C4-2B (cell line): ENCODE measurements around the gene TXNIP.

Experiments
- H3K27ac ChIP-seq: fragments of 450-650 bp; 2 replicates; pipeline ENCODE4 v1.5.1; 2017
- ZFX ChIP-seq: fragments of 450-650 bp; IDR thresholded peaks from 2 replicates; pipeline ENCODE4 v1.6.1; 2017
- TF ChIP-seq, protein P1 (sequence below): fragments of 450-650 bp; conservative IDR thresholded peaks from 2 replicates; pipeline ENCODE4 v1.5.1; 2017; ENCODE audit warnings: mild to moderate bottlenecking

The TXNIP gene

GRCh38 chr1:145982010-145982723 is 14.2 kb downstream of the TXNIP start:
- no peak overlapping the region for H3K27ac ChIP-seq
- no peak for TF ChIP-seq ZFX
- TF ChIP-seq, protein P1, sequence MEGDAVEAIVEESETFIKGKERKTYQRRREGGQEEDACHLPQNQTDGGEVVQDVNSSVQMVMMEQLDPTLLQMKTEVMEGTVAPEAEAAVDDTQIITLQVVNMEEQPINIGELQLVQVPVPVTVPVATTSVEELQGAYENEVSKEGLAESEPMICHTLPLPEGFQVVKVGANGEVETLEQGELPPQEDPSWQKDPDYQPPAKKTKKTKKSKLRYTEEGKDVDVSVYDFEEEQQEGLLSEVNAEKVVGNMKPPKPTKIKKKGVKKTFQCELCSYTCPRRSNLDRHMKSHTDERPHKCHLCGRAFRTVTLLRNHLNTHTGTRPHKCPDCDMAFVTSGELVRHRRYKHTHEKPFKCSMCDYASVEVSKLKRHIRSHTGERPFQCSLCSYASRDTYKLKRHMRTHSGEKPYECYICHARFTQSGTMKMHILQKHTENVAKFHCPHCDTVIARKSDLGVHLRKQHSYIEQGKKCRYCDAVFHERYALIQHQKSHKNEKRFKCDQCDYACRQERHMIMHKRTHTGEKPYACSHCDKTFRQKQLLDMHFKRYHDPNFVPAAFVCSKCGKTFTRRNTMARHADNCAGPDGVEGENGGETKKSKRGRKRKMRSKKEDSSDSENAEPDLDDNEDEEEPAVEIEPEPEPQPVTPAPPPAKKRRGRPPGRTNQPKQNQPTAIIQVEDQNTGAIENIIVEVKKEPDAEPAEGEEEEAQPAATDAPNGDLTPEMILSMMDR, result no peak

DNA sequence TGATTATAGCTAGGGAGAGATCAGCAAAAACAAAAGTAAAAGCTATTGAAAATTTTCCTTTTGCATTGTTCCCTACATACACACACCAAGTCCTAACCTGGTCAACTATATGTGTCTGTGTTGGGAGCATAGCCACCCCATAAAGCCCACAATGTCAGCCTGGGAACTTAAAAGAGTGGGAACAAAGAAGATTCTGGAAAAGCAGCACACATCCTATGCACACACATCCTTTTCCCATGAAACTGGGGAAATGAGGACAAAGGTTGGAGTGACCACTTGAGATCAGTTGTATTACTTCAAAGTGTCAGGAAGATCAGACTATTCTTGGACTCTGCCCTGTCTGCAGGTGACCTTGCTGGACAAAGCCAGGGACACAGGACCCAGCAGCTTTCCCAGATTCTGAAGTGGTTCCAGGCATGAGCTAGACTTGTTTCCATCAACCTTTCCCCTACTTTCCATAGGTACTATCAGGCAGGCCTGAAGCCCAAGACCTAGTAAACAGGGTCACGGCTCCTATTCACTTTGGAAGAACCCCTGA is 15.9 kb downstream of the TXNIP start:
- TF ChIP-seq ZFX, result no peak
- TF ChIP-seq, protein P1, result no peak
- peak overlapping the region; percentile 84; the same call in 1 of the 2 replicates for H3K27ac ChIP-seq

- peak overlapping the region; percentile 84 for H3K27ac ChIP-seq
Measured at GRCh38 chr1:145979746-145980456, 16.5 kb downstream of the TXNIP start.

DNA sequence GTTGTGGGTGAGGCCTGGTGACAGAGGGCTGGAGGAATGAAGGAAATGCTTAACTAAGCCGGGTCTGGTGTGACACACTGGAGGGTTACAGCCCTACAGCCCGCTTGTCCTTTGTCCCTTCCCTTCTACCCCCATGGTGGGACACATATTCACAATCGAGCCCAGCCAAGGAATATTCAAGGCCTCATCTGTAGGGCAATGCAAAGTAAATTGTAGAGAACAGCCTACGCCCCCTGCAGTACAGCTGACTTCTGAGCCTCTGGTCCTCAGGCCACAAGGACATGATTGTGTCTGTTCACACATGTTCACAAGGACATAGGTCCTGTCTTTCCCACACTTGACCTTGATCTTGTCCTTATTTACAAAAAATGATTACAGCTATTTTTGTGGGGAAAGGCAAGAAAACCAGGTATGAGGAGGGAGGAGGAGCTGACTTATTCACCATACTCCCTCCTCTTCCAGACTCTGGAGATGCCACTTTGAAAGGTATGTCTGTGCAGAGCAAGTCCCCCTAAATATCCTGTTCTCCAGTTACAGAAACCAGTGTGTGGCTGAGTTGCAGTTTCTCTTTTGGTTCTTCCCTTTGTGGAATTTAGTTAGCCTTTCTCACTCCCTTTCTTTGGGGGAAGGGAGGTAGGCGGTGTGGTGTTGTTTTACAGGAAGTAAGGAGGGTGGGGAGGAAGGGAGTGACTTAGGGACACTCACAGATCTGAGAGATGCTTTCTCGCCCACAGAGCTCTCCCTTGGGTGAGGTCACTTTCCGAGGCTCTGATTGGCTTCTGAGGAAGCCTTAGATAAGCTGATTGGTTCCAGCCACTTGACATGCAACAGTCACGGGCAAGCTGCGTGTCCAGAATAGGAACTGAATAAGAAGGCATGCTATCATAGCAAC is 17.3 kb downstream of the TXNIP start:
- peak overlapping the region; percentile 84 for H3K27ac ChIP-seq
- TF ChIP-seq ZFX, result no peak
- TF ChIP-seq, protein P1, result no peak

More at GRCh38 chr1:145979746-145980456, 16.5 kb downstream of the TXNIP start:
- no peak for TF ChIP-seq ZFX
- TF ChIP-seq, protein P1, result no peak

- TF ChIP-seq, protein P1, result no peak
- no peak for TF ChIP-seq ZFX
- H3K27ac ChIP-seq, result peak overlapping the region; percentile 84
Measured at GRCh38 chr1:145978471-145978853, 17.9 kb downstream of the TXNIP start.

DNA sequence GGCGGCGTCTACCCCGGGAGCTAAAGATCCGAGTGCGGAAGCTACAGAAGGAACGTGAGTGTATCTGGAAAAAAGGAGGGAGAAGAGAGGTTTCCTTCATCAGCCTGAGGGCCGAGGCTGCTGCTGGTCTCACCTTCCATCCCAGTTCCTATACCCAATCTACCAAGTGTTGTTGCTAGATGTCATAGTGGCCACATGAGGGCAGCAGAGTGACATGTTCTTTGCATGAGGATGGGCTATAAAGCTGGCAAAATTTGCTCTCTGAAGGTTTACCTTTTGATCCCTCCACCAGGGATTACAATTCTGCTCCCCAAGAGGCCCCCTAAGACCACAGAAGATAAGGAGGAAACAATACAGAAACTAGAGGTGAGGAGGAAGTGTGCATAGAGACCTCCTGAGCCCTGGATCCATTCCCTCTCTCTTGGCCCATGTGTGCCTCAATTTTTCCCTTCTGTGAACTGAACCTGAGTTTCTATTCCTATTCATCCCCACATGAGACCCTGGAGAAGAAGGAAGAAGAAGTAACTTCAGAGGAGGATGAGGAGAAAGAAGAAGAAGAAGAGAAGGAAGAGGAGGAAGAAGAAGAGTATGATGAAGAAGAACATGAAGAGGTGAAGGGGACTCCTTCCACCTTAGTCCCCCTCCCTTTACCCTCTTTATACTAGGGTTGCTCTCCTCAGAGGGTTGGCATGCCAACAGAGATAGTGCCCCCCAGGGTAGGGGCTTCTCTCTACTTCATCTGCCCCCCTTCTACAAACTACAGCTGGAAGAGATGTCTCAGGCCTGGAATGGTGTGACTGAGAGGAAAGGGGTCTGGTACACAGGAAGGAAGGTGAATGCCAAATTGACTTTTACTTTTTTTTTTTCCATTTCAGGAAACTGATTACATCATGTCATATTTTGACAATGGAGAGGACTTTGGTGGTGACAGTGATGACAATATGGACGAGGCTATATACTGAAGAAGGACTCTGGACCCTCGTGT is 18.6 kb downstream of the TXNIP start:
- no peak overlapping the region; the same call in 1 of the 2 replicates for H3K27ac ChIP-seq
- TF ChIP-seq, protein P1, result peak; percentile 90
- TF ChIP-seq ZFX, result no peak
